Type B pancreatic cell (in vitro differentiated cells): ENCODE data around the gene ETV6. TPM values are rescaled to one million over a fixed set of nuclear protein-coding genes. Genes with fewer than 3 reads are reported as not detected.

Experiments used
- DNase-seq: peaks from one replicate; pipeline ENCODE4 v3.0.0; 2021; ENCODE audit warnings: mixed read lengths; ENCODE audit not compliant: unreplicated experiment; ENCODE audit errors: extremely low spot score
- H3K27ac Mint-ChIP-seq: 2 replicates; pipeline ENCODE4 v1.8.0; 2021; ENCODE audit warnings: mild to moderate bottlenecking, mixed read lengths
- H3K27me3 Mint-ChIP-seq: 2 replicates; pipeline ENCODE4 v1.8.0; 2021; ENCODE audit warnings: mixed read lengths
- H3K36me3 Mint-ChIP-seq: 2 replicates; pipeline ENCODE4 v1.8.0; 2021; ENCODE audit warnings: mixed read lengths
- H3K4me1 Mint-ChIP-seq: one replicate; pipeline ENCODE4 v1.8.0; 2021; ENCODE audit warnings: mixed read lengths; ENCODE audit not compliant: unreplicated experiment
- H3K4me3 Mint-ChIP-seq: 2 replicates; pipeline ENCODE4 v1.8.0; 2021; ENCODE audit warnings: mild to moderate bottlenecking, mixed read lengths
- H3K9me3 Mint-ChIP-seq: 2 replicates; pipeline ENCODE4 v1.8.0; 2021; ENCODE audit warnings: mixed read lengths
- CTCF ChIP-seq: fragments of 200-600 bp; sonication (generic); conservative IDR thresholded peaks from 2 replicates; pipeline ENCODE4 v1.5.0; 2021; ENCODE audit warnings: antibody characterized with exemption, mild to moderate bottlenecking
- total RNA-seq: library from RNA; stranded (reverse); gene quantifications from 2 replicates; pipeline ENCODE4 v1.2.1, GENCODE V29; 2021; ENCODE audit warnings: low replicate concordance

The ETV6 gene
- total RNA-seq, 1 donor from 2014 or later = 26.5 TPM

DNA sequence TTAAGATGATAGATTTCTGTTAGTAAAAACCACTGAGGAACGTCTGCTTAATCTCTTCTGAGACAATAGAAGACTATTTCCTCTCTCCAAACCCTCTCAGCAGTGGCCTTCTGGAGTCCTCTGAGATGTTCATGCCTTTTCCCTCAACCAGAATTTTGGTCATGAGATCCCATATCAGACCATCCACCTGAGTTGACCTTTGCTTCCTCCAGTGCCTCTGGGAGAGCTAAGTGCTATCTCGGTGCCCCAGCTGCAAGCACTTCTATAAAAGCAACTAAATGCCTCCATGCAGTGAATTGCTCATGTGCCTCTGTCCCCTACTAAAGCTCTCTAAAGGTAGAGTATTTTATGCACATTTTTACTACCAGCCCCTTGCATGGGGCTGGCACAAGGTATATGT lies 248.4 kb downstream of the ETV6 start:
- H3K27ac Mint-ChIP-seq = no peak overlapping the region
- peaks cover 3% of the 10 kb centered on the region for H3K9me3 Mint-ChIP-seq
- H3K27me3 Mint-ChIP-seq = no peaks in the 10 kb centered on the region
- H3K4me1 Mint-ChIP-seq = no peaks in the 10 kb centered on the region
- no peak for TF ChIP-seq CTCF
- no peak overlapping the region for H3K4me3 Mint-ChIP-seq
- no peak for DNase-seq
- H3K36me3 Mint-ChIP-seq = peaks cover 20% of the 10 kb centered on the region

- Mint-ChIP-seq H3K4me3 (no peak overlapping the region), H3K27ac (no peak overlapping the region), H3K9me3 (no peaks in the 10 kb centered on the region), H3K36me3 (peaks cover 9% of the 10 kb centered on the region), H3K27me3 (peaks cover 4% of the 10 kb centered on the region), H3K4me1 (no peaks in the 10 kb centered on the region)
- no peak for DNase-seq
- TF ChIP-seq CTCF = no peak
Measured at GRCh38 chr12:11901701-11902524, 252.4 kb downstream of the ETV6 start.

GRCh38 chr12:11902525-11902875 lies 253.0 kb downstream of the ETV6 start:
- Mint-ChIP-seq H3K4me1 (no peaks in the 10 kb centered on the region), H3K27ac (no peak overlapping the region), H3K9me3 (no peaks in the 10 kb centered on the region), H3K27me3 (peaks cover 4% of the 10 kb centered on the region), H3K36me3 (peaks cover 5% of the 10 kb centered on the region), H3K4me3 (no peak overlapping the region)
- DNase-seq = no peak
- TF ChIP-seq CTCF = no peak

- Mint-ChIP-seq H3K4me1 (no peaks in the 10 kb centered on the region), H3K27ac (no peak overlapping the region), H3K36me3 (peaks cover 4% of the 10 kb centered on the region), H3K27me3 (peaks cover 4% of the 10 kb centered on the region), H3K4me3 (no peak overlapping the region), H3K9me3 (no peaks in the 10 kb centered on the region)
- TF ChIP-seq CTCF = no peak
- no peak for DNase-seq
Measured at GRCh38 chr12:11904124-11904523, 254.7 kb downstream of the ETV6 start.

- peaks cover 4% of the 10 kb centered on the region for H3K36me3 Mint-ChIP-seq
- no peak for TF ChIP-seq CTCF
- no peaks in the 10 kb centered on the region for H3K4me1 Mint-ChIP-seq
- H3K27me3 Mint-ChIP-seq = peaks cover 4% of the 10 kb centered on the region
- H3K27ac Mint-ChIP-seq = no peak overlapping the region
- H3K9me3 Mint-ChIP-seq = no peaks in the 10 kb centered on the region
- no peak for DNase-seq
- no peak overlapping the region for H3K4me3 Mint-ChIP-seq
Measured at GRCh38 chr12:11905534-11905933, 256.1 kb downstream of the ETV6 start.
